Measurements from ENCODE around the gene PPP1R3F.

Gene PPP1R3F

DNA sequence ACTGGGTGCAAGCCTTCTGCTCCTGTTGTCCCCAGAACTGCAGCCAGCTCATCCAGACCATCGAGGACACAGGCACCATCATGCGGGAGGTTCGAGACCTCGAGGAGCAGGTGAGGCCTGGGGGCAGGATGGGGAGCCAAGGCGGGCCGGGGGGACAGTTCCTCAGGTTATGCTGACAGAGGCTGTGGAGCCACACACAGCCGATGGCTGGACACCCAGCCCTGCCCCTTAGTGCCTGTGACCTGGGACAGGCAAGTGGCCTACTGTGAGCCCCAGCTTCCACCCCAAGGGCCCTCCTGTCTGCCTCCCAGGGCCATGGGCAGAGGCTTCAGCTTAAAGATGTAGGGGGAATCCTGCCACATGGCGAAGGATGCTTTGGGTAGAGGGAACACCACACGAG is 20.0 kb upstream of the PPP1R3F start:
- TF ChIP-seq, protein P1, sequence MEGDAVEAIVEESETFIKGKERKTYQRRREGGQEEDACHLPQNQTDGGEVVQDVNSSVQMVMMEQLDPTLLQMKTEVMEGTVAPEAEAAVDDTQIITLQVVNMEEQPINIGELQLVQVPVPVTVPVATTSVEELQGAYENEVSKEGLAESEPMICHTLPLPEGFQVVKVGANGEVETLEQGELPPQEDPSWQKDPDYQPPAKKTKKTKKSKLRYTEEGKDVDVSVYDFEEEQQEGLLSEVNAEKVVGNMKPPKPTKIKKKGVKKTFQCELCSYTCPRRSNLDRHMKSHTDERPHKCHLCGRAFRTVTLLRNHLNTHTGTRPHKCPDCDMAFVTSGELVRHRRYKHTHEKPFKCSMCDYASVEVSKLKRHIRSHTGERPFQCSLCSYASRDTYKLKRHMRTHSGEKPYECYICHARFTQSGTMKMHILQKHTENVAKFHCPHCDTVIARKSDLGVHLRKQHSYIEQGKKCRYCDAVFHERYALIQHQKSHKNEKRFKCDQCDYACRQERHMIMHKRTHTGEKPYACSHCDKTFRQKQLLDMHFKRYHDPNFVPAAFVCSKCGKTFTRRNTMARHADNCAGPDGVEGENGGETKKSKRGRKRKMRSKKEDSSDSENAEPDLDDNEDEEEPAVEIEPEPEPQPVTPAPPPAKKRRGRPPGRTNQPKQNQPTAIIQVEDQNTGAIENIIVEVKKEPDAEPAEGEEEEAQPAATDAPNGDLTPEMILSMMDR (conservative IDR thresholded peaks at IDR 0.05; ENCODE audit: low read length) = no peak
- TF ChIP-seq EZH2phosphoT487 (IDR thresholded peaks at IDR 0.05; ENCODE audit: borderline replicate concordance) = no peak
- Histone ChIP-seq H2AFZ (ENCODE audit: low read length) (no peak overlapping the region), H4K20me1 (ENCODE audit: insufficient read depth, low read length, poor library complexity, severe bottlenecking) (no peaks in the 10 kb centered on the region)

GRCh38 chrX:49250066-49250465 is 19.5 kb upstream of the PPP1R3F start:
- Histone ChIP-seq H3K9me3 (ENCODE audit: insufficient read depth, low read depth, low read length) (no peaks in the 10 kb centered on the region), H3K9me2 (replicated peaks; ENCODE audit: low read depth, low read length) (no peaks in the 10 kb centered on the region), H3K36me3 (ENCODE audit: insufficient read depth, low read length) (no peaks in the 10 kb centered on the region), H3K4me1 (ENCODE audit: insufficient read depth, low read length, poor library complexity, severe bottlenecking) (no peaks in the 10 kb centered on the region), H2AFZ (ENCODE audit: low read length) (no peak overlapping the region), H3K79me2 (ENCODE audit: insufficient read depth, low read length) (no peaks in the 10 kb centered on the region), H4K20me1 (ENCODE audit: insufficient read depth, low read length, poor library complexity, severe bottlenecking) (no peaks in the 10 kb centered on the region), H3K9ac (ENCODE audit: low read depth, low read length, poor library complexity, severe bottlenecking) (no peak overlapping the region), H3F3A (ENCODE audit: low read depth) (no peaks in the 10 kb centered on the region), H3K4me2 (ENCODE audit: low read depth, low read length, poor library complexity, severe bottlenecking) (no peak overlapping the region), H3K4me3 (ENCODE audit: low read length, poor library complexity, severe bottlenecking) (no peak overlapping the region), H3K27me3 (ENCODE audit: insufficient read depth, low read length, poor library complexity, severe bottlenecking) (no peaks in the 10 kb centered on the region)
- TF ChIP-seq EZH2phosphoT487 (IDR thresholded peaks at IDR 0.05; ENCODE audit: borderline replicate concordance) = no peak
- TF ChIP-seq, protein P1 (conservative IDR thresholded peaks at IDR 0.05; ENCODE audit: low read length) = no peak

More for the DNA sequence above, 20.0 kb upstream of the PPP1R3F start:
- H3K4me1 ChIP-seq (ENCODE audit: insufficient read depth, low read length, poor library complexity, severe bottlenecking) = no peaks in the 10 kb centered on the region
- H3K9ac ChIP-seq (ENCODE audit: low read depth, low read length, poor library complexity, severe bottlenecking) = no peak overlapping the region
- H3K79me2 ChIP-seq (ENCODE audit: insufficient read depth, low read length) = no peaks in the 10 kb centered on the region
- no peaks in the 10 kb centered on the region for H3K9me3 ChIP-seq (ENCODE audit: insufficient read depth, low read depth, low read length)
- H3K36me3 ChIP-seq (ENCODE audit: insufficient read depth, low read length) = no peaks in the 10 kb centered on the region
- H3K4me3 ChIP-seq (ENCODE audit: low read length, poor library complexity, severe bottlenecking) = no peak overlapping the region
- H3K9me2 ChIP-seq (replicated peaks; ENCODE audit: low read depth, low read length) = no peaks in the 10 kb centered on the region
- no peaks in the 10 kb centered on the region for H3F3A ChIP-seq (ENCODE audit: low read depth)
- no peak overlapping the region for H3K4me2 ChIP-seq (ENCODE audit: low read depth, low read length, poor library complexity, severe bottlenecking)
- H3K27me3 ChIP-seq (ENCODE audit: insufficient read depth, low read length, poor library complexity, severe bottlenecking) = no peaks in the 10 kb centered on the region

- H3K36me3 ChIP-seq (ENCODE audit: insufficient read depth, low read length) = no peaks in the 10 kb centered on the region
- H3K9ac ChIP-seq (ENCODE audit: low read depth, low read length, poor library complexity, severe bottlenecking) = no peak overlapping the region
- no peaks in the 10 kb centered on the region for H3K9me3 ChIP-seq (ENCODE audit: insufficient read depth, low read depth, low read length)
- no peaks in the 10 kb centered on the region for H4K20me1 ChIP-seq (ENCODE audit: insufficient read depth, low read length, poor library complexity, severe bottlenecking)
- TF ChIP-seq, protein P1 (conservative IDR thresholded peaks at IDR 0.05; ENCODE audit: low read length) = no peak
- TF ChIP-seq EZH2phosphoT487 (IDR thresholded peaks at IDR 0.05; ENCODE audit: borderline replicate concordance) = no peak
- H3K4me3 ChIP-seq (ENCODE audit: low read length, poor library complexity, severe bottlenecking) = no peak overlapping the region
- H3K9me2 ChIP-seq (replicated peaks; ENCODE audit: low read depth, low read length) = no peaks in the 10 kb centered on the region
- no peaks in the 10 kb centered on the region for H3K4me1 ChIP-seq (ENCODE audit: insufficient read depth, low read length, poor library complexity, severe bottlenecking)
- H3K27me3 ChIP-seq (ENCODE audit: insufficient read depth, low read length, poor library complexity, severe bottlenecking) = no peaks in the 10 kb centered on the region
- no peak overlapping the region for H3K4me2 ChIP-seq (ENCODE audit: low read depth, low read length, poor library complexity, severe bottlenecking)
- H2AFZ ChIP-seq (ENCODE audit: low read length) = no peak overlapping the region
- no peaks in the 10 kb centered on the region for H3F3A ChIP-seq (ENCODE audit: low read depth)
- no peaks in the 10 kb centered on the region for H3K79me2 ChIP-seq (ENCODE audit: insufficient read depth, low read length)
Observed at GRCh38 chrX:49250578-49250977, 19.0 kb upstream of the PPP1R3F start.
